ENCODE measurements around the gene TAS2R31.

TAS2R31 gene

GRCh38 chr12:11078246-11078645 lies 47.0 kb upstream of the TAS2R31 start (continued):
- no peak for TF ChIP-seq TSHZ2 (CRISPR knock-in tag; IDR thresholded peaks at IDR 0.05)
- no peak for TF ChIP-seq ZNF8 (CRISPR knock-in tag; IDR thresholded peaks at IDR 0.05)
- no peak for TF ChIP-seq SNAI2 (CRISPR knock-in tag; IDR thresholded peaks at IDR 0.05)

- no peak for ATAC-seq
- TF ChIP-seq ISL1 (CRISPR knock-in tag; IDR thresholded peaks at IDR 0.05) (no peak), ZFP30 (CRISPR knock-in tag; IDR thresholded peaks at IDR 0.05) (no peak), TCF4 (CRISPR knock-in tag; IDR thresholded peaks at IDR 0.05; ENCODE audit: borderline replicate concordance) (no peak), CSRNP3 (CRISPR knock-in tag; IDR thresholded peaks at IDR 0.05) (no peak), GLIS3 (CRISPR knock-in tag; IDR thresholded peaks at IDR 0.05) (no peak), ARNTL (CRISPR knock-in tag; IDR thresholded peaks at IDR 0.05; ENCODE audit: borderline replicate concordance, low read depth) (no peak), BACH2 (CRISPR knock-in tag; IDR thresholded peaks at IDR 0.05; ENCODE audit: borderline replicate concordance) (no peak), TOX (CRISPR knock-in tag; IDR thresholded peaks at IDR 0.05; ENCODE audit: borderline replicate concordance) (no peak), CREB5 (CRISPR knock-in tag; IDR thresholded peaks at IDR 0.05; ENCODE audit: low read depth) (no peak), POU6F1 (CRISPR knock-in tag; IDR thresholded peaks at IDR 0.05; ENCODE audit: borderline replicate concordance, low read depth) (no peak), RARB (CRISPR knock-in tag; IDR thresholded peaks at IDR 0.05) (no peak), PPARA (CRISPR knock-in tag; IDR thresholded peaks at IDR 0.05; ENCODE audit: borderline replicate concordance) (no peak), PATZ1 (CRISPR knock-in tag; IDR thresholded peaks at IDR 0.05; ENCODE audit: borderline replicate concordance) (no peak), ZNF8 (CRISPR knock-in tag; IDR thresholded peaks at IDR 0.05) (no peak)
Measured at GRCh38 chr12:11075642-11076041, 44.4 kb upstream of the TAS2R31 start.

GRCh38 chr12:11071414-11071813 lies 40.2 kb upstream of the TAS2R31 start:
- no peak for TF ChIP-seq ESRRG (CRISPR knock-in tag; IDR thresholded peaks at IDR 0.05)
- TF ChIP-seq CSDC2 (CRISPR knock-in tag; IDR thresholded peaks at IDR 0.05), result no peak
- TF ChIP-seq ISL1 (CRISPR knock-in tag; IDR thresholded peaks at IDR 0.05), result no peak
- no peak for TF ChIP-seq TCF4 (CRISPR knock-in tag; IDR thresholded peaks at IDR 0.05; ENCODE audit: borderline replicate concordance)
- TF ChIP-seq ARNTL (CRISPR knock-in tag; IDR thresholded peaks at IDR 0.05; ENCODE audit: borderline replicate concordance, low read depth), result no peak
- TF ChIP-seq PPARA (CRISPR knock-in tag; IDR thresholded peaks at IDR 0.05; ENCODE audit: borderline replicate concordance), result no peak
- no peak for TF ChIP-seq TOX (CRISPR knock-in tag; IDR thresholded peaks at IDR 0.05; ENCODE audit: borderline replicate concordance)
- TF ChIP-seq ZC3H10 (CRISPR knock-in tag; IDR thresholded peaks at IDR 0.05), result no peak
- no peak for TF ChIP-seq GLIS3 (CRISPR knock-in tag; IDR thresholded peaks at IDR 0.05)
- no peak for TF ChIP-seq PATZ1 (CRISPR knock-in tag; IDR thresholded peaks at IDR 0.05; ENCODE audit: borderline replicate concordance)
- no peak for TF ChIP-seq ZNF8 (CRISPR knock-in tag; IDR thresholded peaks at IDR 0.05)
- no peak for TF ChIP-seq CSRNP3 (CRISPR knock-in tag; IDR thresholded peaks at IDR 0.05)
- TF ChIP-seq OSR1 (CRISPR knock-in tag; IDR thresholded peaks at IDR 0.05), result no peak
- no peak for ATAC-seq

Data from SK-N-SH treated with all-trans-retinoic acid at 6 μM for 48 hours (cell line).